Activated T-cell treated with anti-CD3 and anti-CD28 coated beads, Interleukin-2, amount 50 U/mL, for 1 hour (primary cell): ENCODE data around the gene MOV10.
"Not testable (repeated sequence)": the region's sequence is repeated elsewhere in the genome, so short reads cannot be mapped to it uniquely, and the experiment has no call there.

Experiments used
- DNase-seq: peaks from one replicate; pipeline ENCODE4 v3.0.0-alpha.2; 2020

MOV10 gene, protein sequence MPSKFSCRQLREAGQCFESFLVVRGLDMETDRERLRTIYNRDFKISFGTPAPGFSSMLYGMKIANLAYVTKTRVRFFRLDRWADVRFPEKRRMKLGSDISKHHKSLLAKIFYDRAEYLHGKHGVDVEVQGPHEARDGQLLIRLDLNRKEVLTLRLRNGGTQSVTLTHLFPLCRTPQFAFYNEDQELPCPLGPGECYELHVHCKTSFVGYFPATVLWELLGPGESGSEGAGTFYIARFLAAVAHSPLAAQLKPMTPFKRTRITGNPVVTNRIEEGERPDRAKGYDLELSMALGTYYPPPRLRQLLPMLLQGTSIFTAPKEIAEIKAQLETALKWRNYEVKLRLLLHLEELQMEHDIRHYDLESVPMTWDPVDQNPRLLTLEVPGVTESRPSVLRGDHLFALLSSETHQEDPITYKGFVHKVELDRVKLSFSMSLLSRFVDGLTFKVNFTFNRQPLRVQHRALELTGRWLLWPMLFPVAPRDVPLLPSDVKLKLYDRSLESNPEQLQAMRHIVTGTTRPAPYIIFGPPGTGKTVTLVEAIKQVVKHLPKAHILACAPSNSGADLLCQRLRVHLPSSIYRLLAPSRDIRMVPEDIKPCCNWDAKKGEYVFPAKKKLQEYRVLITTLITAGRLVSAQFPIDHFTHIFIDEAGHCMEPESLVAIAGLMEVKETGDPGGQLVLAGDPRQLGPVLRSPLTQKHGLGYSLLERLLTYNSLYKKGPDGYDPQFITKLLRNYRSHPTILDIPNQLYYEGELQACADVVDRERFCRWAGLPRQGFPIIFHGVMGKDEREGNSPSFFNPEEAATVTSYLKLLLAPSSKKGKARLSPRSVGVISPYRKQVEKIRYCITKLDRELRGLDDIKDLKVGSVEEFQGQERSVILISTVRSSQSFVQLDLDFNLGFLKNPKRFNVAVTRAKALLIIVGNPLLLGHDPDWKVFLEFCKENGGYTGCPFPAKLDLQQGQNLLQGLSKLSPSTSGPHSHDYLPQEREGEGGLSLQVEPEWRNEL

GRCh38 chr1:112674440-112674985, at the start of gene MOV10:
TSS of gene MOV10 (plus strand) at chr1:112674659. CDS start at chr1:112674913, 254 bp downstream.
- DNase-seq = peak; percentile 67

GRCh38 chr1:112625696-112626095, 48.8 kb upstream of the MOV10 start:
- DNase-seq = no peak

GRCh38 chr1:112626193-112626592, 48.3 kb upstream of the MOV10 start:
- no peak for DNase-seq

DNA sequence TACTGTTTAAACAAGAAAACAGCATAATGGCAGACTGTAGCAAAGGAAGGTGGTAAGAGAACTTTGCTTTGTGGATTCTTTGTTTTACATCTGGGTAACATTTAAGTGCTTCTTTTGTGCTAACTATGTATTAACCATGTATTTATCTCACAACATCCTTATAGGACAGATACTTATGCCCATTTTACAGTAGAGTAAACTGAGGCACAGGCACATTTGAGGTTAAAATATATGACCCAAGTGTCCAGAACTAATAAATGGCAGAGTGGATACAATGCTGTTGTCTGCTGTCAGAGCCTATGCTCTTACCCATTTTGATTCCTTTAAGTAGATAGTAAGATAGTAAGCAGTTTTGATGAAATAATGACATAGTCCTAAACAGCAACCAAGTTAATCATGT, 47.6 kb upstream of the MOV10 start:
- no peak for DNase-seq

DNA sequence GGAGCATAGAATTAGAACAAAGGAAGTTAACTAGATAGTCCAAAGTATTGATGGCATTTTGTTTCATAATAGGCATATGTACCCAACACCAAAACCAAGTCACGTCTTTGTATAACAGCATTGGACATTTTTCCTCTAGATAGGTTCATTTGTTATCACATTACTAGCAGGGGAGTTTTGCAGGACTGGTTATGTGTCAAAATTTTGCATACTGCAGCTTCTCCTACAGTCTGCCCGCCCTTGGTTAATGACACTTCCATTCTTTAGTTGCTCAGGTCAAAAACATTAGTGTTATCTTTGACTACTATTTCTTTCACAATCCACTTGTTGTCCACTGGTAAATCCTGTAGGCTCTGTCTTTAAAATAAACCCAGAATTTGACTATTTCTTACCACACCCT, 45.9 kb upstream of the MOV10 start:
- no peak for DNase-seq

DNA sequence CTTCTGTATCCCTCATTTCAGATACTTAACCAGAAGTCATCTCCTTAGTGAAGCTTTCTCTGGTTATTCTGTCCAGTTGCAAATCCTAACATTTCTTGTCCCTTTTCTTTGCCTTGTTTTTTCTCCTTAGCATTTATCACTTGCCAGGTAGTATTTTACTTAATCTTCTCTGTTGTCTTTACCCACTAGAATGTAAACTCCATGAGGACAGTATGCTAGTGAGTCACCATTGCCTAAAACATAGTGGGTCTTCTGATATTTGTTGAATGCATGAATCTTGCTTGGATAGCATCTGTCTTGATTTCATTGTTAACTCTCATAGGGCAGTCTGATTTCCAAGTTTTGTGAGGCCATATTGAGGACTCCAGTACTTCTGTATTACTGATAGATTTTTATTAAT, 45.2 kb upstream of the MOV10 start:
- DNase-seq = no peak

- DNase-seq = no peak
Measured at GRCh38 chr1:112633628-112634027, 40.8 kb upstream of the MOV10 start.

DNA sequence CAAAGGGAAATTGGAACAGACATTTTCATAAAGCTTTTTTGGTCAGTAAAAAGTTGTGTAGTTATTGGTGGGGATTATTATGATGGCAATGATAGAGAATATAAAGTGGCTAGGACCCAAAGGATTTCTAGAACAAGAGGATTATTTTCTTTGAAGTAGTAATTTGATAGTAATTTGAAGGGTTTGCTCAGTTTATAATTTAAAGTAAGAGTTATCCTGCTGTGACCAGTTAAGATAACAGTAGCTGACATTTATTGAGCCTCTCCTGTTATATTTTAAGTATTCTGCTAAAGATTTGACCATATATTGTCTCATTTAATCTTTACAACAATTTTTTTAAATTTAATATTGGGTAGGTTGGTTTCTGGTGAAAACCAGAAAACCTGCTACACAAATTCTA, 40.1 kb upstream of the MOV10 start:
- no peak for DNase-seq

DNA sequence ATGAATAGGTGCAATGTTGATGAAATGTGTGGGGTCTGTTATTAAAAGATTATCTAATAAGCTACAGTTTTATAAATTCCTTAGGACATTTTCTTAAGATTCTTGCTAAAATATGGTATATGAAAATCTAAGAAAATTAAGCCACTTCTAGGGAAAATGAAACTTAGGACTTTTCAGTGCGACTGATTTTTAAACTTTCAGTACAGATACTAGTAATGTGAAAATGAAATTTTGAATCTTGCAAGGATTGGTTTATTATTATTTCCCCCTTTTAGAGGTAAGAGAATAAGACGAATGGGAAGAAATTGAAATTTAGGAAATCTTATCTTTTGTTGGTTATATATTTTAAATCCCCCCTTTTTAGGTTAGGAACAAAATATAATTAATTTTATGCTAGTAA, 38.4 kb upstream of the MOV10 start:
- DNase-seq = no peak

DNA sequence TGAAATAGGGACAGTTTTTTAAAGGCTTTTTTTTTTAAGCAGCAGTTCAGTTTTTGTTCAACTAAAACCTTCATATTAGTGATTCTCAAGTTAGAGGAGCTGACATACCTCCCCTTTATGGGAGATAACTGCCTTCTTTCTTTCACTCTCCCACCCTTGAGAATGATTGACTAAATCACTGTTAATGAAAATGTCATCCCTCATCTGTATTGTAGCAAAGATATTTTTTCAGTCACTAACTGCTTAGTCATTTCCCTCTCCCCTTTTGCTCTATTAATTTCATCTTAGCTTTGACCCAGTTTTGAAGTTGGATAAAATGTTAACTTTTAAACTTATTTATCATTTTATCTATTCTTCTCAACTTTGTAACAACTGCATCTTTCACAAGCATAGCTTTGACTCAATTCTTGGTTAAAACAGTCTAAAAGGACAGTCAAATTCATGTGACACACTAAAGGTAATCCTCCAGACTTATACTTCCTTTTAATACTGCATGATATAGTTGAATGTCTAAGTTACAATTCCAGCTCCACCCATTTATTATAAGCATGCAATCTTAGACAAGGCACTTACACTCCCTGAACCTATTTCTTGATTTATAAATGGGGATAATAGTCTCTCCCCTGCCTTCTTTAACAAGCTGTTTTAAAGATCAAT, 37.7 kb upstream of the MOV10 start:
- no peak for DNase-seq

DNA sequence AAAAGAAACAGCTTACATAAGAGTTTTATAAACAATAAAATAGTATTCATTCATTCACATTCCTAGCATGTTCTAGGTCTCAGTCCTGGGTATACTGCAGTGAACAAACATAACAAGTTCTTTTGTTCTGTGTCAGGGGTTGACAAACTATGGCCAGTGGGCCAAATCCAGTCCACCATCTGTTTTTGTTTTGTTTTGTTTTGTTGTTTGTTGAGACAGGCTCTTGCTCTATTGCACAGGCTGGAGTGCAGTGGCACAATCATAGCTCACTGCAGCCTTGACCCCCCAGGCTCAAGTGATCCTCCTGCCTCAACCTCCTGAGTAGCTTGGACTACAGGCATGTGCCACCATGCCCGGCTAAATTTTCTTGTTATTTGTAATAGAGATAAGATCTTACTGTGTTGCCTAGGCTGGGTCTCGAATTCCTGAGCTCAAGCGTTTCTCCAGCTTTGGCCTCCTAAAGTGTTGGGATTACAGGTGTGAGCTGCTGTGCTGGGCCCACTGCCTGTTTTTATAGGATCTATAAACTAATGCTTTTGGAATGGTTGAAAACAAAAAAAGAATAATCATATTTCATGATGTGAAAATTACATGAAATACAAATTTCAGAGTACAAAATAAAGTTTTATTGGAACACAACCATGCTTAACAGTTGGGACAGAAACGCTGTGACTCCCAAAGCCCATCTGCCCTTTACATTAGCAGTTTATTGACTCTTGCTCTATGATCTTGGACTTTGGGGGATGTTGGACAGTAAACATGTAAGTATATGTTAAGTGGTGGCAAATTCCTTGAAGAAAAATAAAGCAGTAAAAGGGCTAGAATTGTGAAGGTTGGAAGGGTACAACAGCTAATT, 37.0 kb upstream of the MOV10 start:
- no peak for DNase-seq

- no peak for DNase-seq
Measured at GRCh38 chr1:112638110-112638428, 36.4 kb upstream of the MOV10 start.

DNA sequence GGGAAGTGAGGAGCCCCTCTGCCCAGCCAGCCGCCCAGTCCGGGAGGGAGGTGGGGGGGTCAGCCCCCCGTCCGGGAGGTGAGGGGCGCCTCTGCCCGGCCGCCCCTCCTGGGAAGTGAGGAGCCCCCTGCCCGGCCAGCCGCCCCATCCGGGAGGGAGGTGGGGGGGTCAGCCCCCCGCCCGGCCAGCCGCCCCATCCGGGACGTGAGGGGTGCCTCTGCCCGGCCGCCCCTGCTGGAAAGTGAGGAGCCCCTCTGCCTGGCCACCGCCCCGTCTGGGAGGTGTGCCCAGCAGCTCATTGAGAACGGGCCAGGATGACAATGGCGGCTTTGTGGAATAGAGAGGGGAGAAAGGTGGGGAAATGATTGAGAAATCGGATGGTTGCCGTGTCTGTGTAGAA, 34.0 kb upstream of the MOV10 start:
- not testable (repeated sequence) for DNase-seq

DNA sequence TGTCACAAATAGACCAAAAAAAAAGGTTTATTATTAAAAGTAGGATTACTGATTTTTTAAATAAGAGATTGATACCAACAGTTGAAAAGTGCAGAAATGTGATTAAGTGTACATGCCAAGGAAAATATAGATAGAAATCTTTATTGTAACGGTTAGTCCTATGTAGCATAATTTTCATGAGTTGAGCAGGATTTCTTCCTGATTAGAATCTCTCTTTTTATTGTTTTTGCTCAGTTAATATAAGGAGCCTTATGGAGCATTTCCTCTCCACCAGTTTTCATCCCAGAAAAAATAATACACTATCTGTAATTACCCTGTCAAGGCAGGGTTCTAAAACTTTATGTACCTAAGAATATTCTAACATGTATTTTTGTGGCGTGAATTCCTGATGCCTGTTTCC, 31.4 kb upstream of the MOV10 start:
- no peak for DNase-seq

GRCh38 chr1:112646225-112646624, 28.2 kb upstream of the MOV10 start:
- DNase-seq = no peak

GRCh38 chr1:112651205-112651604, 23.3 kb upstream of the MOV10 start:
- no peak for DNase-seq

GRCh38 chr1:112665857-112666256, 8.6 kb upstream of the MOV10 start:
- DNase-seq = no peak

DNA sequence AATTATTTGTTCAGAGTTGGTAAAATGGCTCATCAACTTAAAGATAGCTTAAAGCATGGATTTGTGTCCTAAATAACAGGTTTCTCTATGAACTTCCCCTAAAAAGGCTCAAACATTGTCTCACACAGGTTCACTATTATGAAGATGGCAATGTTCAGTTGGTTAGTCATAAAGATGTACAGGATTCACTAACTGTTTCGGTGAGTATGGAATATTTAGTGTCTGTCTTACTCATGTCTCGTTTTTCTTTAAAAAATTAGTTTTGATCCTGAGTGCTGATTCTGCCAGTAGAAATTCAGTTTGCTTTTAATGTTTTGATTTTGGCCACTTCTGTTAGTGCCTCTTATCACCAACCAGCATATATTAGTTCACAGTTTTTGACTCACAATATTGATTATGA, 7.5 kb upstream of the MOV10 start:
- no peak for DNase-seq

DNA sequence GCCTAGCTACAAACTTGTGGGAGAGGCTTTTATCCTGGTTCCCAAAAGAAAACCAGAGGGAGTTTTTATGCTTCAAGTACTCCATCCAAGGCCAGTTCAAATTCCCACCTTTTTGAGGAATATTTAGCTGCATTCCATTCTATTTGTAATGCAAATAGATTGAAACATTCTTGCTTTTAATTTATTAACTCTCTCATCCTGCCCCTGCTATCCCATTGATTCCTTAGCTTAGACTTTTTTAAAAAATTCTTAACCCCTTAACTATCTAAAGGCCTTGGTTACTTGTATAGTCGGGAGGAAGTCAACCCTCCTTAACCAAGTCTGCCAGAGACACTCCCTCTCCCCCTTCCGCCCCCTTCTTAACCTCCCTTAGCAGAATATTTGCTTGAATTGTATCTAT, 2.5 kb upstream of the MOV10 start:
- DNase-seq = no peak

DNA sequence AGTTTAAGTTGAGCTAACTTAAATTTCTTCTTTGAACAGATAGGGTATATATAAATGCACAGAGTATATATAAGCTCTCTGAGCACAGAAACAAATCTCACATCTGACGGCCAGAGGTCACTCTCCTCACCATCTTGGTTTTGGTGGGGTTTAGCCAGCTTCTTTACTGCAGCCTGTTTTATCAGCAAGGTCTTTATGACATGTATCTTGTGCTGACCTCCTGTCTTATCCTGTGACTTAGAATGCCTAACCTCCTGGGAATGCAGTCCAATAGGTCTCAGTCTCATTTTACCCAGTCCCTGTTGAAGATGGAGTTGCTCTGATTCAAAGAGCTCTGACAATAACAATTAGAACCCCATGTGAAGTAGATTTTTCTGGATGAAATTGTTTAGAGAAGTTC, 1.6 kb upstream of the MOV10 start:
- no peak for DNase-seq

DNA sequence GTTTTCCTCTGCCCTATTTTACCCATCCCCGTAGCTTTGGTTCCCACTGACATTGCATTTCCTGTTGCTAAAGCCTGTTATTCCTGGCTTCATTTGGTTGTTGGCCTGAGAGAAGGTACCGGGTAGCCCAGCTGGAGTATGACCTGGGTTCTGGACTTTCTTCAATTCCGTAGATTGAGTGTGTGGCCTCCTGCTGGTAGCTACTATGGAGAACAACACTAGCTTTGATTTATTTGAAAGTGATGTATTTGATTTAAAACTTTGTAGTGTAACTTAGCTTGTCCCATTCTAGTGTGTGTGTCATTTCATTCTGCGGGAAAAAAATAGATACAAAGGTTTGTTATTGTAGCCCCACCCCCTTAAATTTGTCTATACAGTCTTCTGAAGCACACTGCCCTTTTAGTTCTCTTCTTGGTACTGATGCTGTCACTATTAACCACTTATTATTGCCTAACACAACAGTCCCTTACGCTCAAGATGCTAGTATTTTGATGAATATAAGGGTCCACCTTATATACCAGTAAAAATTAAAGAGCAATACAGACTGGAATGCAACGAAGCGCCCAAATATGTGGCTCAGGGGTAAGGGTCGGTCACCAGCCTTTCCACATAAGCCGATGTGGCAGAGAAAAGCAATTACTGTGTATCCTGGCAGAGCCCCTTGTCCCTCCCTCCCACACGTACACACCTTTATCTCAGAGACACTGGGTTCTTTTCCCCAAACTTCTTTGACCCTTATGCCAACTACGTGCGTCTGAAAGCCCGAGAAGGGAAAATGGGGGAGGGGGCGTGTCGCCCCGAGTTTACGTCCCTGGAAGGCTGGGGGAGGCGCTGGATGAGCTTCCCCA, 643 bp upstream of the MOV10 start:
- no peak for DNase-seq
